Measurements from ENCODE around the gene BEST1.

The BEST1 gene

GRCh38 chr11:61960532-61960931 is 10.4 kb downstream of the BEST1 start:
- in situ Hi-C loops (cut with HindIII; ENCODE audit: low sequenced_read_pairs), result loop anchor here (10.0 kb wide), 1 partner anchor 146 kb away; the partner anchor contains the start of gene FADS1

- in situ Hi-C loops (cut with HindIII; ENCODE audit: low sequenced_read_pairs), result loop anchor here (10.0 kb wide), 1 partner anchor 147 kb away; the partner anchor contains the start of gene FADS1
Observed at GRCh38 chr11:61961570-61962212, 11.5 kb downstream of the BEST1 start.

- in situ Hi-C loops (cut with HindIII; ENCODE audit: low sequenced_read_pairs), result loop anchor here (10.0 kb wide), 1 partner anchor 148 kb away; the partner anchor contains the start of gene FADS1
Observed at GRCh38 chr11:61962213-61963015, 12.3 kb downstream of the BEST1 start.

GRCh38 chr11:61963016-61963281 is 12.8 kb downstream of the BEST1 start:
- in situ Hi-C loops (cut with HindIII; ENCODE audit: low sequenced_read_pairs), result loop anchor here (10.0 kb wide), 1 partner anchor 148 kb away; the partner anchor contains the start of gene FADS1

- in situ Hi-C loops (cut with HindIII; ENCODE audit: low sequenced_read_pairs), result loop anchor here (10.0 kb wide), 1 partner anchor 149 kb away; the partner anchor contains the start of gene FADS1
Observed at GRCh38 chr11:61963282-61964057, 13.3 kb downstream of the BEST1 start.

GRCh38 chr11:61964058-61964665 is 14.0 kb downstream of the BEST1 start:
- in situ Hi-C loops (cut with HindIII; ENCODE audit: low sequenced_read_pairs), result loop anchor here (10.0 kb wide), 1 partner anchor 149 kb away; the partner anchor contains the start of gene FADS1

GRCh38 chr11:61964666-61965271 is 14.6 kb downstream of the BEST1 start:
- in situ Hi-C loops (cut with HindIII; ENCODE audit: low sequenced_read_pairs), result loop anchor here (10.0 kb wide), 1 partner anchor 150 kb away; the partner anchor contains the start of gene FADS1

GRCh38 chr11:61966734-61967115 is 16.6 kb downstream of the BEST1 start:
- in situ Hi-C loops (cut with HindIII; ENCODE audit: low sequenced_read_pairs), result loop anchor here (10.0 kb wide), 1 partner anchor 152 kb away; the partner anchor contains the start of gene FADS1

- in situ Hi-C loops (cut with HindIII; ENCODE audit: low sequenced_read_pairs), result loop anchor here (10.0 kb wide), 1 partner anchor 153 kb away; the partner anchor contains the start of gene FADS1
Observed at GRCh38 chr11:61967116-61967923, 17.2 kb downstream of the BEST1 start, which contains the start of gene FTH1. TSS of gene FTH1 (minus strand) at chr11:61967634. CDS start at chr11:61967425, 209 bp downstream.

GRCh38 chr11:61967924-61968757 is 18.0 kb downstream of the BEST1 start:
- in situ Hi-C loops (cut with HindIII; ENCODE audit: low sequenced_read_pairs), result loop anchor here (10.0 kb wide), 1 partner anchor 153 kb away; the partner anchor contains the start of gene FADS1

GRCh38 chr11:61968758-61969390 is 18.7 kb downstream of the BEST1 start:
- in situ Hi-C loops (cut with HindIII; ENCODE audit: low sequenced_read_pairs), result loop anchor here (10.0 kb wide), 1 partner anchor 154 kb away; the partner anchor contains the start of gene FADS1

- in situ Hi-C loops (cut with HindIII; ENCODE audit: low sequenced_read_pairs), result loop anchor here (10.0 kb wide), 1 partner anchor 155 kb away; the partner anchor contains the start of gene FADS1
Observed at GRCh38 chr11:61969391-61969758, 19.2 kb downstream of the BEST1 start.

GRCh38 chr11:61969838-61970662 is 19.9 kb downstream of the BEST1 start:
- in situ Hi-C loops (cut with HindIII; ENCODE audit: low sequenced_read_pairs), result loop anchor here (10.0 kb wide), 1 partner anchor 155 kb away; the partner anchor contains the start of gene FADS1

- in situ Hi-C loops (cut with HindIII; ENCODE audit: low sequenced_read_pairs), result no loop called here
Observed at GRCh38 chr11:61971248-61972111, 21.3 kb downstream of the BEST1 start.

- in situ Hi-C loops (cut with HindIII; ENCODE audit: low sequenced_read_pairs), result no loop called here
Observed at GRCh38 chr11:61972112-61972671, 22.0 kb downstream of the BEST1 start.
